AG10803 (cell line): ENCODE data around the gene RBFOX1.
A peak's percentile ranks its signal among the peaks of the same experiment; 100 is the strongest.

ENCODE experiments used
- DNase-seq: peaks from one replicate; pipeline ENCODE4 v3.0.0; 2010; ENCODE audit warnings: low read depth
- H3K4me3 ChIP-seq: 2 replicates; pipeline ENCODE4 v1.5.1; 2011; ENCODE audit warnings: mild to moderate bottlenecking, low read length, control low read depth
- TF ChIP-seq, protein P1 (sequence below): conservative IDR thresholded peaks from 2 replicates; pipeline ENCODE4 v1.5.1; 2011; ENCODE audit warnings: mild to moderate bottlenecking, low read length, control low read depth, inconsistent platforms

RBFOX1 gene

DNA sequence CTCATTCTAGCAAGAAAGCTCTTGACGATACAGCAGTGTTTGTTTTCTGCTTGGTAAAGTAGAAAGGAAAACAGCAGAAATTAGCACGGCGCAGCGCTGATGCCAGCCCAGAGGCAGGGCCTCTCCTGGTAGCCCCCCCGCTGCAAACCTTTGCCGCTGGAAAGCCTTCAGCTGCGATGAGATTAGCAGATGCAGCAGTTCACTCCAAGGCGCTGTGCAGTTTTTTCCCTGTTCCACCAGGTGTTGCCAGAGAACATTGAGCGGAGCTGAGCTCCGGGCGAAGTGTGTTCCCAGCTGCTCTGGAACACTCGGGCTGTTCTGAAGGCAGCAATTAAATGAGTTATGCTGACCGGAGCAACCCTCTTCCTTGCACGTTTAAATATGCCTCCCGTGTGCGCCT, 72.5 kb downstream of the RBFOX1 start:
- peak; percentile 4 for DNase-seq

DNA sequence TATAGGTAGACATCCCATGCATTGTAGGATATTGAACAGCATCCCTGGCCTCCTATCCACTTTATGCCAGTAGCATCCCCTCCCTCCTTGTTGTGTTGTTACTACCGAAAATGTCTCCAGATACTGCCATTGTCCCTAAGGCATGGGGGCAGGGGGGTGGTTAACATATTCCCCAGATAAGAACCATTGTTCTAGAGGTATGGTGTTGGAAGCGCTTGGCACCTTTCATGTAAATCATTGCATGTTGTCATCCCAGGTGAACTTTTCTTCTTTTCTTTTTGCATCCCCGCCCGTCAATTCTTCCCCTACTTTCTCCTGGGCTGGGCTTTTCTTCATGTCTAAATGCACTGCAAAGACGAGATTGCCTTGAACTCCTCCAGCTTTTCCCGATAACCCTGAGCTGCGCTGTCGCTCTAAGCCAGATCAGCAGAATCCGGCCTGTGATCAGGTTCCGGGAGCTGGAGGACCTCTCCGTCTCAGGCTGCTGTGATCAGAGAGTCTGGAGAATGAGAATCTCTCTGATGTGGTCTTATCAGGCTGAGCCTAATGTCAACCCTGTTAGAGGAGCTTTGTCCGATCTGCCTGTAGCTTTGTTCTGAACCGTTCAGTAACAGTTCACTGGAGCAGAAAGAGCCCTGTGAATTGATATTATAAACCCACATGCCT, 76.2 kb downstream of the RBFOX1 start:
- TF ChIP-seq, protein P1, sequence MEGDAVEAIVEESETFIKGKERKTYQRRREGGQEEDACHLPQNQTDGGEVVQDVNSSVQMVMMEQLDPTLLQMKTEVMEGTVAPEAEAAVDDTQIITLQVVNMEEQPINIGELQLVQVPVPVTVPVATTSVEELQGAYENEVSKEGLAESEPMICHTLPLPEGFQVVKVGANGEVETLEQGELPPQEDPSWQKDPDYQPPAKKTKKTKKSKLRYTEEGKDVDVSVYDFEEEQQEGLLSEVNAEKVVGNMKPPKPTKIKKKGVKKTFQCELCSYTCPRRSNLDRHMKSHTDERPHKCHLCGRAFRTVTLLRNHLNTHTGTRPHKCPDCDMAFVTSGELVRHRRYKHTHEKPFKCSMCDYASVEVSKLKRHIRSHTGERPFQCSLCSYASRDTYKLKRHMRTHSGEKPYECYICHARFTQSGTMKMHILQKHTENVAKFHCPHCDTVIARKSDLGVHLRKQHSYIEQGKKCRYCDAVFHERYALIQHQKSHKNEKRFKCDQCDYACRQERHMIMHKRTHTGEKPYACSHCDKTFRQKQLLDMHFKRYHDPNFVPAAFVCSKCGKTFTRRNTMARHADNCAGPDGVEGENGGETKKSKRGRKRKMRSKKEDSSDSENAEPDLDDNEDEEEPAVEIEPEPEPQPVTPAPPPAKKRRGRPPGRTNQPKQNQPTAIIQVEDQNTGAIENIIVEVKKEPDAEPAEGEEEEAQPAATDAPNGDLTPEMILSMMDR = no peak
- H3K4me3 ChIP-seq = no peak overlapping the region
- DNase-seq = no peak

More for the DNA sequence above, 72.5 kb downstream of the RBFOX1 start:
- no peak overlapping the region for H3K4me3 ChIP-seq
- TF ChIP-seq, protein P1 = peak; percentile 32

DNA sequence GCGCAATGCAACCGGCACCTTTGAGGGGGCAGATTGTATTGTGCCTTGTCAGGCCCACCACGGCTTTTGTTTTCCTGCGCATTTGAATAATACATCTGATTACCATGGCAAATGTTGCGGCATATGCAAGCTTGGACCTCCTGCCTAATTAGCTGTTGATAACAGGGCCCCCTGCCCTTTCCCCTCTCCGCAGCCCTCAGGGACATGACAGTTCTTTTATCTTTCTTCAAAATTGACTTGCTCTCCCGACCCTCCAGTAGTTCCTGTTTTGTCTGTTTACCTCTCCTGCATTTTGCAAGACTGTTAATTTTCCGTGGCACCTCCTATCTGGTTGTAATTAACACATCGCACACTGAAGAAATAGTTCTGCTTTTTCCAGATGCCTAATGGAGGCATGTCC, 86.8 kb downstream of the RBFOX1 start:
- TF ChIP-seq, protein P1 = no peak
- H3K4me3 ChIP-seq = no peak overlapping the region
- DNase-seq = no peak

DNA sequence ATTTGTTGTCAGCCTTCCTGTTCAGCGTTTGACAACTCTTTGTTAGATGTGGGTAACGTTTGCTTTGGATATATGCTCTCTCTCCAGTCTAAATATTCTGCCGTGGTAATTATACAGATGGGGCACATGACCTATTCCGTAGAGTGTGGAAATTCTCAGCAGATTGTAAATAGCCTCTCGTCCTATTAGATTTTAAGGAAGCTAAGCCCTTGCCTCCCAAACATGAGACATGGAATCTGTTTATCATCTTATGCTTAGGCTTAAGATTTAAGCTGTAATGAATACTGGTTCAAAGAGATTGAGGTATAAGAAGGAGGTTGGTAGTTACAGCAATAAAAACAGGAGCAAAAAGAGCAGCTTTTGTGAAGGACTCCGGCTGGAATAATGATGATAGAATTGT, 87.4 kb downstream of the RBFOX1 start:
- TF ChIP-seq, protein P1 = no peak
- DNase-seq = no peak
- H3K4me3 ChIP-seq = no peak overlapping the region

DNA sequence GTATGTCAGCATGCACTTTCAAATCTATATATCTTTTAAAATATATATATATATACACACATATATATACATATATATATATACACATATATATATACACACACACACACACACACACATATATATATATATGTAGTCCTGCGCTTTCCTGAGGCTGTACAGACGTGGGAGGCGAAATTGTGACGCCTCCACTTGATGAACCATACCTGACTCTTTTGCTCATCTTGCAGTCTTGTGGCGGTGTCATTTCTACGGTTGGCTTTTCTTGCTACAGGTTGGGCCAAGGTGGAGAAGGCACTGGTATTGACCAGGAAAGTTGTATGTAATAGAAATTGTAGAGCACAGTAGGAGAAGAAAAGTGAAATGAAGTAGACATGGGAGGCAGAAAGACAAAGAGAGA, 88.2 kb downstream of the RBFOX1 start:
- no peak overlapping the region for H3K4me3 ChIP-seq
- no peak for DNase-seq
- TF ChIP-seq, protein P1 = no peak

DNA sequence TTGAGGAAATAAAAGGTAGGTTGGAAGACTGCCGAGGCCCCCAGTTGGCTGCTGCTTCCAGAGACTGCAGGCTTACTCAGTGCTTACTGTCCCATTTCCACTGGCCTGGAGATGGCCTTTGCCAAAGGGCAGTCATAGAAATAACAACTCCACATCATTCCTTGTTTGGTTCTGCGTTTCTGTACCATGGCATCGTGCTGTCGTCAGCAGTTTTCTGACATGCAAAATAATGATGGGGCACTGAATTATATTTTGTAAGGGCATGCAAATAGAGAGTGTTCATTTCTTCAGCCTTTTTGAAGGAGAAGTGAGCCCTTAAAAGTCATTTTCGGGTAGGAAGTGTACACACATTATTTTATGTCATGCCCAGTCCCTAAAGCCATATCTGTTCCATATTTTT, 88.9 kb downstream of the RBFOX1 start:
- no peak for DNase-seq
- no peak overlapping the region for H3K4me3 ChIP-seq
- TF ChIP-seq, protein P1 = no peak

DNA sequence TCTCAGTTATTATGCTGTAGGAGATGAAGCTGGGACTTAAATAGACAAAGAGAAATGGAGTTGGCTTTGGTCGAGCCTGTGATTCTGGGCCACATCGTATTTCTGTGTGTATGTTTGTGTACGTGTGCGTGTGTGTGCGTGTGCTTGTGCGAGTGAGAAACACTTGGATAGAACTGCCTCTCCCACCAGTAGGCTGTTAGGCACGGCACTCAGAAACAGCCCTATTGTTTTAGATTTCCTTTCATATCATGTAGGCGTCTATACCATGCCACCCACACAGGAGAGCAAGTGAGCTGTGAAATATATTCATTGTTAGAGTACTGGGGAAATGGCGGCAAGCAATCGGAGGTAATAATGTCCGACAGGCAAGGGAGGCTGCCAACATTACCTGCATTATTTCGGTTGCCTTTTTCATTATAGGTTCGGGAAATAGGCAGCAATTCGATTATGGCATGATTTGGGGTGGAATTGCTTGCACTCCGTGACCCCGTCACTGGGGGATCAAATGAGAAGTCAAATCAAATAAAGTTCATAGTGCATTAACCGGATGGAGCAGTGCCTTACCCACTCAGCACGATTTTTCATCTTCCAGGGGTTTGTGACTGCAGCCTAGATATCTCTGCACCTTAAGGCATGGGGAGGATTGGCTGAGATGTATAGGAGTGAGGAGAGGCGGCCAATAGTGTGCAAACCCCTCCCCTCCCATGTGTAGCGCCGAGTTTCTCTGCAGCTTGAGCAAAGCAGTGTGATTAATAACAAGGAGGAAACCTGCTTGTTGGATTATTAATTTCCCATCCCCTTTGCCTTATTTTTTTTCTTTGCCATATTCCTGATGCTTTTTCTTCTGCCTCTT, 89.6 kb downstream of the RBFOX1 start:
- DNase-seq = no peak
- H3K4me3 ChIP-seq = no peak overlapping the region
- TF ChIP-seq, protein P1 = no peak
